ENCODE measurements around the gene BHMT.
"Not testable (repeated sequence)": the region's sequence is repeated elsewhere in the genome, so short reads cannot be mapped to it uniquely, and the experiment has no call there.

The BHMT gene

DNA sequence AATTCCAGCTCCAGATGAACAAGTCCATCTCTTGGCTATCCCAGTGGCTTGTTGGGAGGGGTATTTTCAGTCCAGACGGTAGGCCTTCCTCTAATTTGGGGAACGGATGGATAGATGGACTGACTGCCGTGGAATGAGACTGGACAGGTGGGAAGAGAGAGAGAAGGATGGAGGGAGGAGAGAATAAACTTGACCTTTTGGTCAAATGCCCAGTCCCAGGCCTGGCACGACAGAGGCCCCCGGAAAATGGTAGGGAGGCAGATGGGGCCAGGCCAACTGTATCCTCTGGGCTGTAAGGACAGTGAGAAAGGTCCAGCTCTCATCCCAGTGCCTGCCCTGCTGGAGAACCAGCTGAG, 1.1 kb downstream of the BHMT start:
- DNase-seq, result no peak

DNA sequence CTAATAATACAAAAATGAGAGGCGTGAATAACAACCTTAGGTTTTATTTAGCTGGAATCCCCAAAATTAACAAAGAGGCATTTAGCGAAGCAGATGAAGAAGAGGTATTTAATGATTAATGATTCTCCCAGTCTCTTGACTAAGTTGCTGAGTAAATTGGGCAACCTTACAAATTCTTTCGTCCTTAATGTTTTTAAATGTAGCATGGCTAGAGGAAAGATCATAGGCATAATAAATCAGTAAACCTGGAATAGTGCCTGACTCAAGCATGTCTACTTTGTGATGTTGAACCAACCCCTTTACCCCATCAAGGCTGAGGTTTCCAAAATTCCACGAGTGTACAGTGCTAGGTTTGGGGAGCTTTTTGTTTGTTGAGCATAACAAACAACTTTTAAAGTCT, 7.9 kb downstream of the BHMT start:
- no peak for DNase-seq

DNA sequence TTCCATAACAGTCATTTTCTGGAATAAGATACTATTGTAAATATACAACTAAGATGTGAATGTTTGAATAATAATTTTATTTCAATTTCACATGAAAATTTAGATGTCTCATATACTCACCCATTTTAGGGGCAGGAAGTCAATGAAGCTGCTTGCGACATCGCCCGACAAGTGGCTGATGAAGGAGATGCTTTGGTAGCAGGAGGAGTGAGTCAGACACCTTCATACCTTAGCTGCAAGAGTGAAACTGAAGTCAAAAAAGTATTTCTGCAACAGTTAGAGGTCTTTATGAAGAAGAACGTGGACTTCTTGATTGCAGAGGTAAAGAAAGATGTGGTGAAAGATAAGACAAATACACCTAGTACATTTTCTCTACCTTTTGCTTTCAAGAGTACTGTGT, 8.6 kb downstream of the BHMT start:
- no peak for DNase-seq

DNA sequence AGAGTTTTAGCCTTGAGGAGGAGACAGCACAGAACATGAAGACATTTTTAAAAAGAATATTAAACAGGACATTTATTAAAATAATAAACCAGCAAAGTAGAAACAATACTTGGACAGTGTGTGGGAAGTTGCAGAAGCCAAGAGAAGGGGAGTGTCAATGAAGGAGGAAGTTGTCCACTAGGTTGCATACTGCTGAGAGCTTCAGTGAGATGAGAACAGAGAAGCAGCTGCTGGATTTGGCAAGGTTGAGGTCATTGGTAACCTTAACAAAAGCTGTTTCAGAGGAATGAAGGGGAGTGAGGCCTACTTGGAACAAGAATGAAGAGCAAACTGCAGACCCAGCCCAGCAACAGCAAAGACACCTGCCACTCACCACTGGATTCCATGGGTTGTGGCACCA, 11.4 kb downstream of the BHMT start:
- peak; percentile 52 to 76 for DNase-seq

GRCh38 chr5:79124607-79125006, 13.0 kb downstream of the BHMT start:
- DNase-seq, result no peak

GRCh38 chr5:79130781-79131180, 19.2 kb downstream of the BHMT start:
- no peak for DNase-seq

GRCh38 chr5:79133121-79133656, 21.6 kb downstream of the BHMT start:
- peak; percentile 72 to 84 for DNase-seq

- DNase-seq, result peak; percentile 77 to 78
These were observed 22.2 kb downstream of the BHMT start for GRCh38 chr5:79133657-79134451.

- DNase-seq, result no peak
These were observed 24.4 kb downstream of the BHMT start for GRCh38 chr5:79135790-79136553.

DNA sequence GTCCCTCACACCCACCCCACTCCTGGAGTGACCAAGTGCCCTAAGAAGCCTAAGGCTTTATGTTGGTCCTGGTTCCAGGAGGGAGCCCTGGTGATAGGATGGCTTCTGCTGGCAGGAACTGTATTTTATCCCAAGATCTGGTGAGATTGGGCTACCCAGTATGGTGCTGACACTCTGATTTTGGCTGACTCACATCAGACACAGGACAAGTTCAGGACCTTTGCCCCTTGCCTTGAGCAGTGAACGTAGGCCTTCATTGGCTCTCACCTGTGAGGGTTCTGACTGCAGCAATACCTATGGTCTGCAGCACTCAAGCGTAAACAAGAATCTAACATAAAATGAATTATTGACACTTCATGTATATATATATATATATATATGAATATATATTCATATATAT, 25.0 kb downstream of the BHMT start:
- DNase-seq, result no peak

- DNase-seq, result no peak
These were observed 28.9 kb downstream of the BHMT start for GRCh38 chr5:79140553-79140952.

DNA sequence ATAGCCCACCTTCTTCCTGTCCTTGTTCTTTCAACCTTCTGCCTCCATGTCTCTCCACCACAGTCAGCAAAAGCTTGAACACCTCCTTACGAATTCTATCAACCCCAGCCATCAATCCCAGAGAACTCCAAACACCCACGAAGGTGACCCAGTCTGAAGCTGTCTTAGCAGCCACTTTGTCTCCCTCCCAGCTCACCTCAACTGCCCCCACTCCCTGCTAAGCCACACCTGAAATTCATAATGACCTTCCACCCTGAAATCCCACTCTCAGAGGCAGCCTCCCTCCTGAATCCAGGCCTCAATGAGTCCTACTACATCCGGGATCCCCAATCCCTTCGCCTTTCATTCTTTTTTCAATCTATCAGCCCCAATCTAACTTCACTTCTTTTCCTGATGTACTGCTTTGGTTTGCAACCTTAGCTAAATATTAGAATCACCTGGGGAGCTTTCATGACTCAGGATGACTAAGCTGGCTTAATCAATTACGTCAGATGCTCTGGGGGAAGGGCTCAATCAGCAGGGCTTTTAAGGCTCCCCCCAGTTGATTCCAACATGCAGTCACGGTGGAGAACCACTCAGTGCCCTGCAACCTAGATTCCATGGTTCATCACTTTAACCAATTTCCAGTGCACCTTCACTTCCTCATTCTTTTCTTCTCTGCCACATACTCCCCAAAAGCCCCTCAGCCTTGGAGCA, 32.2 kb downstream of the BHMT start:
- DNase-seq, result no peak

- no peak for DNase-seq
These were observed 35.5 kb downstream of the BHMT start for GRCh38 chr5:79147076-79147475.

DNA sequence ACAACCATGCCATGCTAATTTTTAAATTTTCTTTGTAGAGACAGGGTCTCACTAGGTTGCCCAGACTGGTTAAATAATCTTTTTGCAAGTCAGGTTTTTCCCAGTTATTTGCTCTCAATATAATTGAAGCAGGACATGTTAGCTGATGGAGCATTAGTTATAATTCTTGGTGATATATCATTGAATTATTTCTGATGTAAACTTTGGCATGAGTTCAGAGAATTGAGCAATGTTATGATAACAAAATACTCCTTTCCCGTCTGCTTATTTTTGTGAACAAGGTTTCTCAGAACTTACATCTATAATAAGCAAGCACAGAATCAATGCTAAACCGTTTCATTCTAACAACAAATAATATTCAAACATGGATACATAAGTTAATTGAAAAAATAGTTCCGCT, 37.8 kb downstream of the BHMT start:
- no peak for DNase-seq

DNA sequence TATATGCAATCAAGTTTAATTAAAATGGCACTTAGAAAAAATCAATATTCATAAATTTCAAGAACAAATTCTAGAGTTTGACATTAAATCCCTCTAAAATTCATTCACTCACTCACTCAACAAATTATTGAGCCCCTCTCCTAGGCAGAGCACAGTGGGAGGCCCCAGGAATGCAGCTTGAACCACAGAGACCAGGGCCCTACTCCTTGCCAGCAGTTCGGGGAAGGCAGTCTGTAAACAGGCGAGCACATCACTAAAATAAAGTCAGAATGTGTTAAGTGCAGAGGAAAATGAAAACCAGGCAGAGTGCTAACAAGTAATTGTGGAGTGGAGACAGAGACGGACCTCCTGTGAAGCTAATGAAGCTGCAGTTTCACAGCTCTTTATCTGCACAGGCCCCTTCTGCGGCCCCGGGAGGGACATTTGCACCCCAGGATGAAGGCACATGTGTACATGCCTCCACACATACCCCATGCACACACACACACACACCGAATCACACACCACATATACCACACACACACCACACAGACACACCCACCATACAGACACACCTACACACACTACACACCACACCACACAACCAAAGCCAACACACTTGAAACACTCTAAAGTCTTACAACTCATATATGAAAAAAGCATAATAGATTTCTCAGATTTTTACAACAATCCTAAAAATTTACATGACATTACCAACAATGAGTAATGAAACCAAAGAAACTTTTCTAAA, 40.5 kb downstream of the BHMT start:
- DNase-seq, result no peak

DNA sequence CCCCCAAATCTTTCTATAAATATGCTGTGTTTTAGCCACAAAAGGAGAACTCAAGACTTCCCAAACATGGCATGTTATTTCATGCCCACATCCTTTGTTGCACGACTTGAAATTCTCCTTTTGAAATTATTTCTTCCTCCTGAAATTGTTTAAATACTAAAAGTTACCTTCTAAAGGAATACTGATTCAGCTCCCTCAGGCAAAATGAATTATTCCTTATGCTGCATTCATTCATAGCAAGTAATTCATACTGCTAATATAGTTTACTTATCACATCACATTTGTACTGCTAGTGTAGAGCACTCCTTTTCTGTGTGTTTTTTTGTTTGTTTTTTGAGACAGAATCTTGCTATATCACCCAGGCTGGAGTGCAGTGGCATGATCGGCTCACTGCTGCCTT, 45.7 kb downstream of the BHMT start:
- DNase-seq, result peak; percentile 19 to 27

- DNase-seq, result not testable (repeated sequence)
These were observed 50.0 kb downstream of the BHMT start for GRCh38 chr5:79161647-79162046.

DNA sequence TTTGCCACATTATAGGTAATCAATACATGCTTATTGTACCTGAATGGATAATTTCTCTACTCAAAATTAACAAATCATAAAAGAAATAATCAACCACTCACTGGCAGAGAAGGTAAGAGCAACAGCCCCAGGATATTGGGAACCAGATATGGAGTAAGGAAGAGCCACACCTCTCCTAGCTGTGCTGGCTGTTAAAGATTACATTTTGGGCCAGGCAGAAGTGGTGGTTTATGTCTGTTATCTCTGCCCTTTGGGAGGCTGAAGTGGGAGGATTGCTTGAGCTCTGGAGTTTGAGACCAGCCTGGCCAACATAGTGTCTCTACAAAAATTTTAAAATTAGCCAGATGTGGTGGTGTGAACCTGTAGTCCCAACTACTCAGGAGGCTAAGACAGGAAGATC, 56.4 kb downstream of the BHMT start:
- no peak for DNase-seq

DNA sequence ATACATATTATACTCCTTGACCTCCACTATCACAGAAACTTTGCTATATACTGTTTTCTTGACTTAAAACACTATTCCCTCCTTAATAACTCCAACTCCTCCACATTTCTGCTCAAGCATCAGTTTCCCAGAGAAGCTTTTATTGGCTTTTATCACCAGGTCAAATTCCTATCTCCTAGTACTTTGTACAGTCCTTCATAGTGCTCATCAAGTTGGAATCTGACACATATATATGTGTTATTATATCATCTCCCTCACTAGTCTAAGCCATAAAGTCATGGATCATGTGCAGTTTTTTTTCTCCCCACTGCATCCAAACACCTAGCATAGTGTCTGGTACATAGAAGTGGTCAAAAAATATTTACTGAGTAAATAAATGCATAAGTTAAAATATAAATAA, 59.1 kb downstream of the BHMT start:
- no peak for DNase-seq

DNA sequence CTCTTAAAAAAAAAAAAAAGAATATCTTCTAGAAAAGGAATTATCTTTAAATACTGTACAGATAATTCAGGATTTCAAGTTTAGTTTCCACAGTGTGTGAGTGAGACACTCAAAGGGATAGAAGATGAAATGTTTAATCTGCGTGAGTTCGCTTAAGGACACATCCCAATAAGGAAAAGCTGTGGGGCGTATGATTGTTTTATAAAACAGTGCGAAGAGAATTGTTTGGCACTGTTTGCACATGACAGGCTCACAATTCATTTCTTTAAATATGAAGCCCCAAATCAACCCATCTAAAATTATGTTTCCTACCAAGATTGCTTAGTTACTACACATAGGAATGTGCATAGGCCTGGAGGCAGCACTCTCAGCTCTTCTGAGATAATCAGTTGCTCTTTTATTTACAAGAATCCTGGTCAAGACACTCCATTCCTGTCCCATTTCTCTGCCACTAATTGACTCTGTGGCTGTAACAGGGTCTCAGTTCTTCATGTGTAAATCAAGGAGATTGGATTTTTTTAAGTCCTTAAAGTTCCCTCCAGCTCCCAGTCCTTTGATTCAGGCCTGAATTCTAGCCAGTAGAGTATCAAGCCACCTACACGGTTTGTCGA, 60.1 kb downstream of the BHMT start:
- DNase-seq, result no peak

GRCh38 chr5:79172269-79172668, 60.7 kb downstream of the BHMT start:
- no peak for DNase-seq

DNA sequence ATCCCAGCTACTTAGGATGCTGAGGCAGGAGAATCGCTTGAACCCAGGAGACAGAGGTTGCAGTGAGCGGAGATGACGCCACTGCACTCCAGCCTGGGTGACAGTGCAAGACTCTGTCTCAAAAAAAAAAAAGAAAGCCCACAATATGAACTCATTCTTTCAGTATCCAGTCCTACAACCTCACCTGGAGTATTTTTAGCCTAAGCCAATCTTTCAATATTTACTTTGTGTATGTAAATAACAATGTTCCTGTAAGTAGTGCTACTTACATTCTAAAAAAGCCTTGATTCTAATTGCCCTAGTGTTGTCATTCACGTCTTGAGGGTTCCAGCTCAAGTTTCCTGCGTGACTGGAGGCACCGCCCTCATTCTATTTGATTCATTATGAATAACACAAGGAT, 62.0 kb downstream of the BHMT start:
- no peak for DNase-seq
